HEK293T (cell line): ENCODE data around the gene FBXL17.

Source experiments
- ARNT ChIP-seq: fragments of 450-650 bp; IDR thresholded peaks from 2 replicates; pipeline ENCODE4 v1.6.1; 2017; ENCODE audit warnings: mild to moderate bottlenecking
- BHLHE40 ChIP-seq: fragments of 450-650 bp; IDR thresholded peaks from 2 replicates; pipeline ENCODE4 v1.6.1; 2016; ENCODE audit warnings: mild to moderate bottlenecking, moderate library complexity, borderline replicate concordance
- CTBP1 ChIP-seq: fragments of 450-650 bp; IDR thresholded peaks from 2 replicates; pipeline ENCODE4 v1.6.1; 2016; ENCODE audit warnings: borderline replicate concordance
- ELF4 ChIP-seq: fragments of 450-650 bp; IDR thresholded peaks from 2 replicates; pipeline ENCODE4 v1.6.1; 2017; ENCODE audit warnings: antibody characterized with exemption
- FOXA1 ChIP-seq: fragments of 450-650 bp; IDR thresholded peaks from 2 replicates; pipeline ENCODE4 v1.6.1; 2016; ENCODE audit warnings: mild to moderate bottlenecking
- FOXK2 ChIP-seq: fragments of 450-650 bp; IDR thresholded peaks from 2 replicates; pipeline ENCODE4 v1.6.1; 2016; ENCODE audit warnings: mild to moderate bottlenecking
- FOXM1 ChIP-seq: fragments of 450-650 bp; IDR thresholded peaks from 2 replicates; pipeline ENCODE4 v1.6.1; 2017; ENCODE audit warnings: mild to moderate bottlenecking, borderline replicate concordance
- HDGF ChIP-seq: fragments of 450-650 bp; IDR thresholded peaks from 2 replicates; pipeline ENCODE4 v1.6.1; 2017; ENCODE audit warnings: antibody characterized with exemption, borderline replicate concordance
- LEF1 ChIP-seq: fragments of 450-650 bp; IDR thresholded peaks from 2 replicates; pipeline ENCODE4 v1.6.1; 2017; ENCODE audit warnings: mild to moderate bottlenecking, borderline replicate concordance
- NFRKB ChIP-seq: fragments of 450-650 bp; IDR thresholded peaks from 2 replicates; pipeline ENCODE4 v1.6.1; 2016; ENCODE audit warnings: mild to moderate bottlenecking, moderate library complexity
- SP1 ChIP-seq: fragments of 450-650 bp; IDR thresholded peaks from 2 replicates; pipeline ENCODE4 v1.6.1; 2017
- SUZ12 ChIP-seq: fragments of 450-650 bp; IDR thresholded peaks from 2 replicates; pipeline ENCODE4 v1.6.1; 2016; ENCODE audit warnings: mild to moderate bottlenecking
- TARDBP ChIP-seq: fragments of 450-650 bp; IDR thresholded peaks from 2 replicates; pipeline ENCODE4 v1.6.1; 2016
- ZNF384 ChIP-seq: fragments of 450-650 bp; IDR thresholded peaks from 2 replicates; pipeline ENCODE4 v1.6.1; 2016

GRCh38 chr5:108144332-108144731, 237.6 kb downstream of the FBXL17 start:
- no peak for TF ChIP-seq TARDBP
- TF ChIP-seq BHLHE40, result no peak
- no peak for TF ChIP-seq FOXA1
- no peak for TF ChIP-seq HDGF
- no peak for TF ChIP-seq SUZ12
- TF ChIP-seq FOXM1, result no peak
- no peak for TF ChIP-seq ELF4
- TF ChIP-seq SP1, result no peak
- TF ChIP-seq ARNT, result no peak
- no peak for TF ChIP-seq ZNF384
- TF ChIP-seq FOXK2, result no peak
- no peak for TF ChIP-seq CTBP1
- TF ChIP-seq LEF1, result no peak
- TF ChIP-seq NFRKB, result no peak
